ENCODE results near the gene LCNL1.

LCNL1 gene

DNA sequence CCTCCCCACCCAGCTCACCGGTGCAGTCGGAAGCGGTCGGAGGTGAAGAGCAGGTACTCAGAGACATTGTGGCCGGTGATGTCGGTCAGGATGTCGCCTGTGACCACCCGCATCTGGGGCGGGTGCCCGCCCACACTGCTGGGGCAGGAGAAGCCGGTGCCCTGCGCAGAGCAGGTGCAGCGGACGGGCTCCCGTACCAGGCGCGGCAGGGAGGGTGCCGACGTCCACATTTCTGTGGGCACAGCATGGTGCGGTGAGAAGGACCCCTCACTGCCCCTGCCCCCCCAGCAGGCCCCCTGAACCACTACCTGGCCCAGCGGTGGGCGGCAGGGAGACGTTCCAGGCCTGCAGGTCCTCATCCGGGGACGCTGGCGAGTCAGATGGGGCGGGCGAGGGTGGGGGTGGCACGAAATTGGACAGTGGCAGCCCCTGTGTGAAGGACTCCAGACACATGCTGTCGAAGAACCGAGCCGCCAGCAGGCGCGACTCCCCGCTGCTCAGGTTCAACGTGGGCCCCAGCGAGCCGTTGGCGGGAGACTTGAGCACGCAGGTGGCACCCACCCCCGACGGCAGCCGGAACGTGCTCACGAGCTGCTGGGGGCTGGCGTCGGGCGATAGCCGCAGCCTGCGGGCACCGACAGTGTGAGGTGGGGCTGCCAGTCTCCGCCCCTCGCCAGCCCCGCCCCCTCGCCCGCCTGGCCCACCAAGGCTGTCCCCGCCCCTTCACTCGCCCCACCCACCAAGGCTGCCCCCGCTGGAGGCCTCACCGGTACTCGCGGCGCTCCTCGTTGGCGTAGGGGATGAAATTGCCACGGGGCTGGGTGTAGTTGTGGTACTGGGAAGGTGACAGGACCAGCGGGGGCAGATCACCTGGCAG is 30.1 kb downstream of the LCNL1 start:
- Histone ChIP-seq H2AFZ (ENCODE audit: low read length) (no peak overlapping the region), H3K27ac (replicated peaks; ENCODE audit: low read length) (no peak overlapping the region), H3K4me3 (ENCODE audit: low read length in 2 of 2) (no peak overlapping the region), H4K8ac (ENCODE audit: low read depth, low read length) (no peak overlapping the region), H3K18ac (ENCODE audit: low read length) (no peak overlapping the region), H3K9ac (ENCODE audit: low read depth, low read length, poor library complexity) (no peak overlapping the region), H3K27me3 (ENCODE audit: control insufficient read depth in 3 of 3, insufficient read depth in 3 of 3, low read depth in 1 of 3, low read length in 3 of 3) (no peaks in the 10 kb centered on the region), H3K23ac (ENCODE audit: low read depth, low read length, poor library complexity) (no peak overlapping the region), H3K14ac (ENCODE audit: low read length) (no peak overlapping the region), H3K9me3 (replicated peaks in 1 of 2; ENCODE audit: control insufficient read depth in 2 of 2, insufficient read depth in 1 of 2, low read depth in 1 of 2, low read length in 2 of 2) (peaks cover 0 to 6% of the 10 kb centered on the region in 2 donors), H3K4me2 (ENCODE audit: insufficient read depth, low read length, poor library complexity, severe bottlenecking) (no peak overlapping the region), H2BK15ac (ENCODE audit: low read length) (no peak overlapping the region), H3K4ac (ENCODE audit: low read length) (no peak overlapping the region), H2BK5ac (ENCODE audit: low read length) (no peak overlapping the region), H4K91ac (ENCODE audit: low read depth, low read length, poor library complexity) (no peak overlapping the region), H3K36me3 (replicated peaks in 1 of 2; ENCODE audit: control insufficient read depth in 2 of 2, insufficient read depth in 2 of 2, low read length in 2 of 2) (peaks cover 29 to 48% of the 10 kb centered on the region in 2 donors), H3K4me1 (ENCODE audit: control insufficient read depth in 2 of 2, insufficient read depth in 1 of 2, low read depth in 1 of 2, low read length in 2 of 2) (peaks cover 0 to 4% of the 10 kb centered on the region in 2 donors), H2BK120ac (ENCODE audit: low read depth, low read length) (no peak overlapping the region), H2BK12ac (ENCODE audit: low read length) (no peak overlapping the region), H3K79me1 (ENCODE audit: low read depth, low read length) (peaks cover 3% of the 10 kb centered on the region), H2AK5ac (ENCODE audit: low read depth, low read length) (no peak overlapping the region)
- no peak for DNase-seq (ENCODE audit: low spot score)
- WGBS, 2 donors (ENCODE audit: extremely low coverage in 2 of 2, insufficient read length in 2 of 2, insufficient replicate concordance in 1 of 2) = no CpG with 5 or more reads among the region's 67 CpGs

DNA sequence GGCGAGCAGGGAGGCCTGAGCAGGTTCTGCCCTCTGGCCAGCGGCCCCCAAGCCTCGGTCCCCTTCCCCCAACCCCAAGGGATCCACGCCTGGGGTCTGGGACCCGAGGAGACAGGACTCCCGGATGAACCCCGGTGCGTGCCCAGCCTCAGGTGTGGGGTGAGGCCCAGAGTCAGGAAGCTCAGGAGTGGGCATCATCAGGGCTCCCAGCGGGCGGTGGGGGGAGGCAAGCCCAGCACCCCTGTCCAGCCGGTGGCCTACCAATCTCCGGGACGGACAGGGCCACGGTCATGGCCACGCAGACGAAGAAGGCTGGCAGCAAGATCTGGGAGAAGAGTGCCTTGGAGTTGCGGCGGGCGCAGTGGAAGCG is 30.8 kb downstream of the LCNL1 start:
- H2BK15ac ChIP-seq (ENCODE audit: low read length) = no peak overlapping the region
- WGBS, 2 donors (ENCODE audit: extremely low coverage in 2 of 2, insufficient read length in 2 of 2, insufficient replicate concordance in 1 of 2) = no CpG with 5 or more reads among the region's 20 CpGs
- H3K36me3 ChIP-seq (replicated peaks in 1 of 2; ENCODE audit: control insufficient read depth in 2 of 2, insufficient read depth in 2 of 2, low read length in 2 of 2) = peaks cover 29 to 49% of the 10 kb centered on the region in 2 donors
- no peak overlapping the region for H2AFZ ChIP-seq (ENCODE audit: low read length)
- H2BK120ac ChIP-seq (ENCODE audit: low read depth, low read length) = no peak overlapping the region
- no peaks in the 10 kb centered on the region for H3K4me1 ChIP-seq (ENCODE audit: control insufficient read depth in 2 of 2, insufficient read depth in 1 of 2, low read depth in 1 of 2, low read length in 2 of 2)
- H3K9me3 ChIP-seq (replicated peaks in 1 of 2; ENCODE audit: control insufficient read depth in 2 of 2, insufficient read depth in 1 of 2, low read depth in 1 of 2, low read length in 2 of 2) = peaks cover 0 to 6% of the 10 kb centered on the region in 2 donors
- DNase-seq (ENCODE audit: low spot score) = no peak
- peaks cover 3% of the 10 kb centered on the region for H3K79me1 ChIP-seq (ENCODE audit: low read depth, low read length)
- H3K18ac ChIP-seq (ENCODE audit: low read length) = no peak overlapping the region
- H3K4me2 ChIP-seq (ENCODE audit: insufficient read depth, low read length, poor library complexity, severe bottlenecking) = no peak overlapping the region
- H3K14ac ChIP-seq (ENCODE audit: low read length) = no peak overlapping the region
- peak overlapping the region; percentile 55 for H3K23ac ChIP-seq (ENCODE audit: low read depth, low read length, poor library complexity)
- H3K4ac ChIP-seq (ENCODE audit: low read length) = no peak overlapping the region
- no peaks in the 10 kb centered on the region for H3K27me3 ChIP-seq (ENCODE audit: control insufficient read depth in 3 of 3, insufficient read depth in 3 of 3, low read depth in 1 of 3, low read length in 3 of 3)
- no peak overlapping the region for H3K27ac ChIP-seq (replicated peaks; ENCODE audit: low read length)
- H2AK5ac ChIP-seq (ENCODE audit: low read depth, low read length) = no peak overlapping the region
- no peak overlapping the region for H3K4me3 ChIP-seq (ENCODE audit: low read length in 2 of 2)
- H4K8ac ChIP-seq (ENCODE audit: low read depth, low read length) = no peak overlapping the region
- peak overlapping the region; percentile 21 for H3K9ac ChIP-seq (ENCODE audit: low read depth, low read length, poor library complexity)
- H2BK5ac ChIP-seq (ENCODE audit: low read length) = peak overlapping the region; percentile 24
- no peak overlapping the region for H4K91ac ChIP-seq (ENCODE audit: low read depth, low read length, poor library complexity)
- H2BK12ac ChIP-seq (ENCODE audit: low read length) = no peak overlapping the region

DNA sequence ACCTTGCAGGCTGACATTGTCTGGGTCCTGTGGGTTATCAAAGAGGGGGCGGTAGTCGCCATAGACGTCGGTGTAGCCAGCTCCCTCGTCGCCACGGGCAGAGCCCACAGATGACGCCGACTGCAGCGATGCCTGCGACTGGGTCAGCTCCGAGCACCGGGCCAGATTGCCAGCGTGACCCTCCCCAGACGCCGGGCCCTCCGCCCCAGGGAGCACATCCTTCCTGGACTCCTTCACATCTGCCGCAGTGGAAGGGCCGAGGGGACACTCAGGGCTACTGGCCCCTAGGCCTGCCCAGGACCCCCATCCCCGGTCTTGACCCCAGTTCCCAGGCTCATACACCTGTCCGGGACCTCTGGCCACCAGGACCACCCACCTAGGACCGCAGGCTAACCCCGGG is 31.4 kb downstream of the LCNL1 start:
- peak overlapping the region; percentile 31 for H3K23ac ChIP-seq (ENCODE audit: low read depth, low read length, poor library complexity)
- no peak overlapping the region for H2BK120ac ChIP-seq (ENCODE audit: low read depth, low read length)
- no peak overlapping the region for H3K14ac ChIP-seq (ENCODE audit: low read length)
- peaks cover 29 to 49% of the 10 kb centered on the region in 2 donors for H3K36me3 ChIP-seq (replicated peaks in 1 of 2; ENCODE audit: control insufficient read depth in 2 of 2, insufficient read depth in 2 of 2, low read length in 2 of 2)
- peaks cover 0 to 6% of the 10 kb centered on the region in 2 donors for H3K9me3 ChIP-seq (replicated peaks in 1 of 2; ENCODE audit: control insufficient read depth in 2 of 2, insufficient read depth in 1 of 2, low read depth in 1 of 2, low read length in 2 of 2)
- H2BK15ac ChIP-seq (ENCODE audit: low read length) = no peak overlapping the region
- H3K79me1 ChIP-seq (ENCODE audit: low read depth, low read length) = peaks cover 6% of the 10 kb centered on the region
- no peak overlapping the region for H4K91ac ChIP-seq (ENCODE audit: low read depth, low read length, poor library complexity)
- no peak overlapping the region for H2AK5ac ChIP-seq (ENCODE audit: low read depth, low read length)
- H3K4ac ChIP-seq (ENCODE audit: low read length) = no peak overlapping the region
- no peak overlapping the region for H2AFZ ChIP-seq (ENCODE audit: low read length)
- H2BK12ac ChIP-seq (ENCODE audit: low read length) = no peak overlapping the region
- no peaks in the 10 kb centered on the region for H3K27me3 ChIP-seq (ENCODE audit: control insufficient read depth in 3 of 3, insufficient read depth in 3 of 3, low read depth in 1 of 3, low read length in 3 of 3)
- H3K4me1 ChIP-seq (ENCODE audit: control insufficient read depth in 2 of 2, insufficient read depth in 1 of 2, low read depth in 1 of 2, low read length in 2 of 2) = no peaks in the 10 kb centered on the region
- no peak overlapping the region for H3K18ac ChIP-seq (ENCODE audit: low read length)
- no peak overlapping the region for H3K27ac ChIP-seq (replicated peaks; ENCODE audit: low read length)
- H2BK5ac ChIP-seq (ENCODE audit: low read length) = no peak overlapping the region
- no peak overlapping the region for H3K4me2 ChIP-seq (ENCODE audit: insufficient read depth, low read length, poor library complexity, severe bottlenecking)
- no peak overlapping the region for H4K8ac ChIP-seq (ENCODE audit: low read depth, low read length)
- no peak overlapping the region for H3K4me3 ChIP-seq (ENCODE audit: low read length in 2 of 2)
- WGBS, 2 donors (ENCODE audit: extremely low coverage in 2 of 2, insufficient read length in 2 of 2, insufficient replicate concordance in 1 of 2) = no CpG with 5 or more reads among the region's 23 CpGs
- peak overlapping the region; percentile 21 for H3K9ac ChIP-seq (ENCODE audit: low read depth, low read length, poor library complexity)
- no peak for DNase-seq (ENCODE audit: low spot score)

DNA sequence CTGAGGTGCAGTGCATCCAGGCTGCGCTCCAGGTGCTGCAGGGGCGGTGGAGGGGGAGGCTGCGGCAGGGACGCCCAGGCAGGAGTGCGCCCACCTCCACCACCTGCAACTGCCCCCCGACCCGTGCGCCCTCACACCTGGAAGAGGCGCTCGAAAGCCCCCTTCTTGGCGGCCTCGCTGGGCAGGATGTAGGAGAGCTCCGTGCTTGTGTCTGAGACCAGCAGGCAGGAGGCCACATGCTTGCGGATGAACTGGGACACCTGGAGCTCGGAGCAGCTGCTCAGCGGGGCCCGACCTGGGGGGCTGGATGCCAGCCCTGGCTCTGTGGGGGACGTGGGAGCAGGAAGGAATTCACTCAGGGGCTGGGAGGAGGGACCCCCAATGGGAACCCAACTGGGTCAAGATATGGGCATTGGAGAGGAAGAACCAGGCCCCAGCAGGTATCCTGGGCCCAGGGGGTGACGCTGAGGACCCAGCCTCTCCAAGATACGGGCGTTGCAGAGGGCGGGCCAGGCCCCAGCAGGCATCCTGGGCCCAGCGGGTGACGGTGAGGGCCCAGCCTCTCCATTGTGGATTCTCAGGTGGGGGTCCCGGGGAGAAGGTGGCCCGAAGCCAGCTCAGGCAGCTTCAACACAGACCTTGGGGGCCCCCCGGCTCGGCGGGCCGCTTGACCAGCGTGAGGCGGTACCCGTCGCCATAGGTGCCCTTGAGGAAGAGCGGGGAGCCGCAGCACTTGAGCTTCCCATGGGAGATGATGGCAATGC is 32.2 kb downstream of the LCNL1 start:
- Histone ChIP-seq H3K18ac (ENCODE audit: low read length) (no peak overlapping the region), H3K9me3 (replicated peaks in 1 of 2; ENCODE audit: control insufficient read depth in 2 of 2, insufficient read depth in 1 of 2, low read depth in 1 of 2, low read length in 2 of 2) (peaks cover 0 to 6% of the 10 kb centered on the region in 2 donors), H3K36me3 (replicated peaks in 1 of 2; ENCODE audit: control insufficient read depth in 2 of 2, insufficient read depth in 2 of 2, low read length in 2 of 2) (peaks cover 26 to 43% of the 10 kb centered on the region in 2 donors), H2BK5ac (ENCODE audit: low read length) (no peak overlapping the region), H3K4me1 (ENCODE audit: control insufficient read depth in 2 of 2, insufficient read depth in 1 of 2, low read depth in 1 of 2, low read length in 2 of 2) (no peaks in the 10 kb centered on the region), H4K91ac (ENCODE audit: low read depth, low read length, poor library complexity) (no peak overlapping the region), H3K4ac (ENCODE audit: low read length) (no peak overlapping the region), H2BK120ac (ENCODE audit: low read depth, low read length) (no peak overlapping the region), H3K79me1 (ENCODE audit: low read depth, low read length) (peaks cover 6% of the 10 kb centered on the region), H3K27ac (replicated peaks; ENCODE audit: low read length) (no peak overlapping the region), H3K9ac (ENCODE audit: low read depth, low read length, poor library complexity) (peak overlapping the region; percentile 44), H3K27me3 (ENCODE audit: control insufficient read depth in 3 of 3, insufficient read depth in 3 of 3, low read depth in 1 of 3, low read length in 3 of 3) (no peaks in the 10 kb centered on the region), H2AFZ (ENCODE audit: low read length) (no peak overlapping the region), H3K23ac (ENCODE audit: low read depth, low read length, poor library complexity) (peak overlapping the region; percentile 43), H2BK12ac (ENCODE audit: low read length) (no peak overlapping the region), H2BK15ac (ENCODE audit: low read length) (no peak overlapping the region), H3K4me3 (ENCODE audit: low read length in 2 of 2) (no peak overlapping the region), H3K14ac (ENCODE audit: low read length) (no peak overlapping the region), H4K8ac (ENCODE audit: low read depth, low read length) (no peak overlapping the region), H3K4me2 (ENCODE audit: insufficient read depth, low read length, poor library complexity, severe bottlenecking) (no peak overlapping the region), H2AK5ac (ENCODE audit: low read depth, low read length) (no peak overlapping the region)
- WGBS, 2 donors (ENCODE audit: extremely low coverage in 2 of 2, insufficient read length in 2 of 2, insufficient replicate concordance in 1 of 2) = no CpG with 5 or more reads among the region's 36 CpGs
- no peak for DNase-seq (ENCODE audit: low spot score)
